OCI-LY7 (cell line): ENCODE data around the gene CHD2.

Experiments
- EZH2phosphoT487 ChIP-seq: fragments of 200-600 bp; sonication (generic); IDR thresholded peaks from 2 replicates; pipeline ENCODE4 v1.6.1; 2018; ENCODE audit warnings: low read depth, borderline replicate concordance, mild to moderate bottlenecking, mixed run types, antibody characterized with exemption, low read length, moderate library complexity, mixed read lengths
- TF ChIP-seq, protein P1 (sequence below): fragments of 200-600 bp; sonication (generic); conservative IDR thresholded peaks from 2 replicates; pipeline ENCODE4 v1.5.1; 2014; ENCODE audit warnings: mild to moderate bottlenecking, antibody characterized with exemption, low read length, moderate library complexity, mixed read lengths

DNA sequence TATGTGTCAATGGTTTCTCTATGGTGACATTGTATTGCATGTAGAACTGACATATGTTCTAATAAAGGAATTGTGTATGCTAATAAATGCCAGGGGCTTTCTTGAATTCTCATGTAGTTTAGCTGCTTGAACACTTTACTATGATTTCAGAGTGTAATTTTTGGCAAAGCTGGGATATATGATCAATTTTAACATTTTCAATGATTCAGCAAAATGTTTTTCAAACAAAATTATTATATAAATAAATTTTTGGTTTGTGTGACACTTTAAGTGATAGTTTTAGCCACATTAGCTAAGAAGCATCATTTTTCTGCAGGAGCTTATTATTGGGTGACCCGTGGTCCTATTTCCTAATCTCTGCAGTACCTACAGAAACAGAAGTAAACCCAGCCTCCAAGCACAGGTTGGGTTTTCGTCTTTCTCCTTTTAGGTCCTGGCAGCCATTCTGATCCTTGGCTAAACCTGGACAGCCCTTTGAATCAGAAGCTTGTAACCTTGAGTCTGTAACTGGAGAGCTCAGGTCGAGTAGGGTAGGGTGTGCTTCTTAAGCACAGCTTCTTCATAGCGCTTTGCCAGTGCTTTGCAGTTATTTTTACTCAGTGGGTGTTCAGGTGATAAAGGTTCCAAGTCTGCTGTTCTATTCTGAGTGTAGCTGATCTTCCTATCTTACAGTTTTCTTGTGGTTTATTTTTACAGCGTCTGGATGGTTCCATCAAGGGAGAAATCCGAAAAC is 74.2 kb downstream of the CHD2 start:
- TF ChIP-seq, protein P1, sequence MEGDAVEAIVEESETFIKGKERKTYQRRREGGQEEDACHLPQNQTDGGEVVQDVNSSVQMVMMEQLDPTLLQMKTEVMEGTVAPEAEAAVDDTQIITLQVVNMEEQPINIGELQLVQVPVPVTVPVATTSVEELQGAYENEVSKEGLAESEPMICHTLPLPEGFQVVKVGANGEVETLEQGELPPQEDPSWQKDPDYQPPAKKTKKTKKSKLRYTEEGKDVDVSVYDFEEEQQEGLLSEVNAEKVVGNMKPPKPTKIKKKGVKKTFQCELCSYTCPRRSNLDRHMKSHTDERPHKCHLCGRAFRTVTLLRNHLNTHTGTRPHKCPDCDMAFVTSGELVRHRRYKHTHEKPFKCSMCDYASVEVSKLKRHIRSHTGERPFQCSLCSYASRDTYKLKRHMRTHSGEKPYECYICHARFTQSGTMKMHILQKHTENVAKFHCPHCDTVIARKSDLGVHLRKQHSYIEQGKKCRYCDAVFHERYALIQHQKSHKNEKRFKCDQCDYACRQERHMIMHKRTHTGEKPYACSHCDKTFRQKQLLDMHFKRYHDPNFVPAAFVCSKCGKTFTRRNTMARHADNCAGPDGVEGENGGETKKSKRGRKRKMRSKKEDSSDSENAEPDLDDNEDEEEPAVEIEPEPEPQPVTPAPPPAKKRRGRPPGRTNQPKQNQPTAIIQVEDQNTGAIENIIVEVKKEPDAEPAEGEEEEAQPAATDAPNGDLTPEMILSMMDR: no peak
- no peak for TF ChIP-seq EZH2phosphoT487
